HG03045 (cell line): Measurements from ENCODE around the gene NMB.

Experiments used
- ATAC-seq: cut with Tn5 transposase; IDR thresholded peaks from one replicate; pipeline ENCODE4 v1.9.1; 2021; ENCODE audit warnings: mild to moderate bottlenecking, moderate library complexity; ENCODE audit not compliant: unreplicated experiment

NMB gene

DNA sequence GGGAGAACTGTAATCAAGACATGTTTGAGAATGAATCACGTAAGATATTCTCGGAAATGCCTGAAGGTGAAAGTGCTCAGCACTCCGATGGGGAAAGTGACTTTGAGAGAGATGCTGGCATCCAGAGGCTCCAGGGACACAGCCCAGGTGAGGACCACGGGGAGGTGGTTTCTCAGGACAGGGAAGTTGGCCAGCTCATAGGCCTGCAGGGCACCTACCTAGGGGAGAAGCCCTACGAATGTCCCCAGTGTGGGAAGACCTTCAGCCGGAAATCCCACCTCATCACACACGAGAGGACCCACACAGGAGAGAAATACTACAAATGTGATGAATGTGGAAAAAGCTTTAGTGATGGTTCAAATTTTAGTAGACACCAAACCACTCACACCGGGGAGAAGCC is 37.4 kb downstream of the NMB start:
- ATAC-seq: no peak

DNA sequence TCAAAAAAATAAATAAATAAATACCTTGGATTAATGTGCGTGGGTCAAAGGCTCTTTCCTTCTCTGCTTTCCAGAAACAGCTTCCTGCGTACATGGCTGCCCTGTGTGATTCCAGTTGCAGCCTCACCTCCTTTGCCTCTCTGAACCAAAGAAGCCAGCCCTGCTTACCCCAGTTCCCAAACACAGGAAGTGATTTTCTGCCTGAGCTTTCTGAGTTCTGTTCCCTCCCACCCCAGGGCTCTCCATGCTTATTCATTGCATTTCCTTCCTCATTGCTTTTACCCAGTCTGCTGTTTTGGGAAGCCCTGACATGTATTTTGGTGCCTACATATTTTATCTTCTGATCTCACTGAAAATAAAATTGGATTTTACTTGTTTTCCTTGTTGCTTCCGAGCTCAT is 41.8 kb downstream of the NMB start:
- ATAC-seq: no peak

DNA sequence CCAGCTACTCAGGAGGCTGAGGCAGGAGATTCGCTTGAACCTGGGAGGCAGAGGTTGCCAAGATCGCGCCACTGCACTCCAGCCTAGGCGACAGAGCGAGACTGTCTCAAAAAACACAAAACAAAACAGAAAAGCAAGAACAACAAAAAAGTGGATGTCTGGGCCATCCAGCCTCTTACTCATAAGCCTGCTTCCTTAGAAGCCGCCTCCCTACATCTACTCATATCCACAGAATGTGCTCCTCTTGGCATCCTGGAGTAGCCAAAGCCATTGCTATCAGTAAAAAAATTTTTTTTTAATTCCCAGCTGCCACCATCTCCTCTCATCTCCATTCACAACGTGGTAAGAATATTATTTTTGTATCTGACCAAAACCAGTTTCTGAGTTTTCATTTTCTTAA is 46.4 kb downstream of the NMB start:
- ATAC-seq: no peak

DNA sequence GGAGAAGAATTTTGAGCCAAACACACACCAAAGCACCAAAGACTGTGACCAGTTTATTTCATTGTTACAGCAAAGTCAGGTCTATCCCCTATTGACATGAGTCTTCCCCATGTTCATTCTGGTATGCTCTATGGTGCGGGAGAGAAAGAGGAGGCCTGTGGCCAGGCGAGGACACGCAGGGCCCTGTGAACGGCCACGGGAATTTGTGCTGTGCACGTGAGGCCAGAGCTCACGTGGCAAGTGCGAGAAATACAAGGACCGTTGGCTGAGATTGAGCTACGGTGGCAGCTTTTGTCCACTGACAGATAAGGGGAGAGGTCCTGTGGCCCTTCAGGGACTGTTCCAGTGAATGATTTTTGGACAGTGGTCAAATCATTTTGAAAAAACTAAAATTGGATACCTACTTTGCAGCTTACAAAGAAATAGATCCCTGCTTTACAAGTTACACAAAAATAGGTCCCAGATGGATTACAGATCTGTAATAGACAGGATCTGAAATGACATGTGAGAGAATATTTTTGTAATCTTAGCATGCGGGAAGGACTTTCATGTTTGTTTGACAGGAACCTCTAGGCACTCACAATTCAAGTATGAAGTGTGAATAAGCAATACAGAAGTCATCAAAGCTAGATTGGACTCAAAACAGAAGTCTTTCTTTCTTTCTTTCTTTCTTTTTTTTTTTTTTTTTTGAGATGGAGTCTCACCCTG is 48.0 kb downstream of the NMB start:
- ATAC-seq: no peak

DNA sequence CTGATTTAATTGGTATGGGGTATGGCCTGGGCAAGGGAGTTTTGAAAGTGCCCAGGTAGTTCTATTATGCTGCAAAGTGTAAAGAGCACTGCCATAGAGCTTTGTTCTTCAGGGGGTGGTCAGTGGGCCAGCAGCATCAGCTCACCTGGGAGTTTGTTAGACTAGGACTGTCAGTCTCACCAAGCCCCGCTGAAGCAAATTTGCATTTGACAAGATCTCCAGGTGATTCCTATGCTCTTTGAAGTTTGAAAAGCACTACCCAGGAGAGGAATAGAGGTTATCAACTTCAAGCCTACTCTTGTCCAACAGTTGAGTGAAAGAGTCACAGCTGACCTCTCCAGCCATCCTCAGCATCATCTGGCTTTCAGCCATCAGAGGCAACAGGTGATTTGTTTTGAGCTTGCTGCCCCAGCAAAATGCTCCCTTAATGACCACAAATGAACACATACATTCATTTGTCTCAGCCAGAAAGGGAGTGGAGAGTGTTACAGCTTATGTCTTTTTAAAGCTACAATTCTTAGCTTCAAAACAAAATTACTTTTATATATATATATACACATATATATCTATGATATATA is 49.2 kb downstream of the NMB start:
- no peak for ATAC-seq

DNA sequence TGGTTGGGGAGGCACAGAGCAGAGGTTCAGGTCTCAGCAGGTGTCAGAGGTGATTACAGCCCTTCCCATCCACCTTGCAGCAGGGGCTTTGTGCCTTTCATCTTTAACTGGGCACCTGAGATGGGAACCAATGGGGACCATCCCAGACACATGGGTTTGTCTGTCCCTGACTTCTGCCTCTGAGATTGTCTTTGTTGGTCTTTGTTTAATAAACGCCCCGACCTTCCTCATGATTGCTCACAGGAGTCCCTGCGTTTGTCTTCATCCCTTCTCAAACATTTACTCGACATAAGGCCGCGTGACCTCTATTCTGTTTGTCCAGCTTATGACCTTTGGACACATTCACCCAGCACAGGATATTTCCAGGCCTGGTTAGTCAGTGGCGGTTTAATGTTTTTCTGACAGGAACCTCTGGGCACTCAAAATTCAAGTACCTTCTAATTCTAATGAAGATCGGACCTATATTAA is 51.3 kb downstream of the NMB start:
- ATAC-seq: no peak

DNA sequence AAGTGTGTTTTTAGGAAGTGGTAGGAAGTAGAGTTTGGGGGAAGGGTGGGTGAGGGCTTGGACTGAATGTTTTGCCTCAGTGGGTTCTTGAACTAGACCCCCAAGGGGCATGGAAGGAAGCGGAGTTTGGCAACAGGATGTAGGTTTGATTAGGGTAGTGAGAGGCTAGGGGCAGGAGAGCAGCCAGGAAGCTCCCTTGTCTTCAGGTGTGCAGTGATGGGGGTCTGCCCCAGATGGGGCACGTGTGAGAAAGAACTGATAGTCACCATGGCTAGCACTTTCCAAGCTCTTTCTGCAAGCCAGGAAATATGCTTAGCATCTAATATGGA is 52.5 kb downstream of the NMB start:
- no peak for ATAC-seq
